ENCODE results near the gene NDUFB4.

The NDUFB4 gene

GRCh38 chr3:120641696-120642246 lies 45.6 kb downstream of the NDUFB4 start:
- Mint-ChIP-seq H3K27me3 (ENCODE audit: low read depth) (peaks cover 3% of the 10 kb centered on the region), H3K36me3 (ENCODE audit: low read depth) (no peaks in the 10 kb centered on the region), H3K27ac (no peak overlapping the region), H3K4me3 (no peak overlapping the region), H3K4me1 (ENCODE audit: low read depth) (peaks cover 4% of the 10 kb centered on the region), H3K9me3 (no peaks in the 10 kb centered on the region)

GRCh38 chr3:120642368-120642948 lies 46.3 kb downstream of the NDUFB4 start:
- H3K27me3 Mint-ChIP-seq (ENCODE audit: low read depth), result peaks cover 3% of the 10 kb centered on the region
- H3K4me3 Mint-ChIP-seq, result no peak overlapping the region
- H3K27ac Mint-ChIP-seq, result no peak overlapping the region
- H3K36me3 Mint-ChIP-seq (ENCODE audit: low read depth), result no peaks in the 10 kb centered on the region
- H3K4me1 Mint-ChIP-seq (ENCODE audit: low read depth), result peaks cover 4% of the 10 kb centered on the region
- no peaks in the 10 kb centered on the region for H3K9me3 Mint-ChIP-seq

GRCh38 chr3:120645083-120645845 lies 49.1 kb downstream of the NDUFB4 start:
- Mint-ChIP-seq H3K27ac (no peak overlapping the region), H3K36me3 (ENCODE audit: low read depth) (no peaks in the 10 kb centered on the region), H3K4me3 (no peak overlapping the region), H3K9me3 (no peaks in the 10 kb centered on the region), H3K4me1 (ENCODE audit: low read depth) (no peaks in the 10 kb centered on the region), H3K27me3 (ENCODE audit: low read depth) (peaks cover 3% of the 10 kb centered on the region)

GRCh38 chr3:120646771-120647432 lies 50.8 kb downstream of the NDUFB4 start:
- Mint-ChIP-seq H3K9me3 (no peaks in the 10 kb centered on the region), H3K36me3 (ENCODE audit: low read depth) (no peaks in the 10 kb centered on the region), H3K27ac (no peak overlapping the region), H3K4me1 (ENCODE audit: low read depth) (no peaks in the 10 kb centered on the region), H3K27me3 (ENCODE audit: low read depth) (peaks cover 3% of the 10 kb centered on the region), H3K4me3 (no peak overlapping the region)

GRCh38 chr3:120648290-120648689 lies 52.2 kb downstream of the NDUFB4 start:
- Mint-ChIP-seq H3K36me3 (ENCODE audit: low read depth) (no peaks in the 10 kb centered on the region), H3K27ac (peak overlapping the region; percentile 15), H3K4me3 (no peak overlapping the region), H3K9me3 (no peaks in the 10 kb centered on the region), H3K4me1 (ENCODE audit: low read depth) (no peaks in the 10 kb centered on the region), H3K27me3 (ENCODE audit: low read depth) (peaks cover 3% of the 10 kb centered on the region)

- Mint-ChIP-seq H3K27ac (no peak overlapping the region), H3K4me1 (ENCODE audit: low read depth) (no peaks in the 10 kb centered on the region), H3K27me3 (ENCODE audit: low read depth) (no peaks in the 10 kb centered on the region), H3K9me3 (no peaks in the 10 kb centered on the region), H3K4me3 (no peak overlapping the region), H3K36me3 (ENCODE audit: low read depth) (no peaks in the 10 kb centered on the region)
Measured at GRCh38 chr3:120649830-120650233, 53.7 kb downstream of the NDUFB4 start.

GRCh38 chr3:120650311-120650710 lies 54.2 kb downstream of the NDUFB4 start:
- no peaks in the 10 kb centered on the region for H3K36me3 Mint-ChIP-seq (ENCODE audit: low read depth)
- no peak overlapping the region for H3K27ac Mint-ChIP-seq
- no peak overlapping the region for H3K4me3 Mint-ChIP-seq
- H3K4me1 Mint-ChIP-seq (ENCODE audit: low read depth), result no peaks in the 10 kb centered on the region
- H3K9me3 Mint-ChIP-seq, result no peaks in the 10 kb centered on the region
- no peaks in the 10 kb centered on the region for H3K27me3 Mint-ChIP-seq (ENCODE audit: low read depth)
